HG03378 (cell line): ENCODE results near the gene P2RY14.

Source experiments
- ATAC-seq: cut with Tn5 transposase; IDR thresholded peaks from one replicate; pipeline ENCODE4 v1.9.1; 2021; ENCODE audit warnings: mild to moderate bottlenecking, moderate library complexity; ENCODE audit not compliant: unreplicated experiment

Gene P2RY14

DNA sequence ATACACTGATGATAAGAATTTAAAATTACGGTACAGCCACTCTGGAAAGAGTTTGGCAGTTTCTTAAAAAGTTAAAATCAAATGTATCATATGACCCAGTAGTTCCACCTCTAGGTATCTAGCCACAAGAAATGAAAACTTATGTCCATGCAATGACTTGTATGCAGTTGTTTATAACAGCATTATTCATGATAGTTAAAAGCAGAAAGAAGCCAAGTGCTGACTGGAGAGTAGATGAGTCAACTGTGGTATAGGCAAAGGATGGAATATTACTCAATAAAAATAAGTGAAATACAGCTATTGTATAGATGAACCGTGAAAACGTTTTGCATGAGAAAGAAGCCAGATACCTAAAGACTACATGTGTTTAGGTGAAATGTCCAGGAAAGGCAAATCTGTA is 23.4 kb upstream of the P2RY14 start:
- ATAC-seq: no peak

DNA sequence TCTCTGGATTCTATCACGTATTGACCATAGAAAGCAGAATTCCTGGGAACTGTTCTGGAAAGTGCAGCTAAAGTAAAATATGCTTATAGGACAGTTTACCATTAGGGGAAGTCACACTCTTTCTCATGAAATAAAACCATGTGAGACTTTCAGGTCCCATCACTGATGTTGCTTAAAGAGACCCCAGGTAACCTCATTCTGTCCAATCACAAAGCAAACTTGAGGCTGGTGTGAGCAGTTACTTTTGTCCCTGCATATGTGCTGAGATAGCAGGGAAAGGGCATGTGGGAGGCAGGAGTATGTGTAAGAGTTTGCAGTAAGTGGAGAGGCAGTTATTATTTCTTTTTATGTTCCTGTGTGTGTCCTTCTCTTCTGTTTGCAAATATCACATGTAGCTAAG is 22.2 kb upstream of the P2RY14 start:
- ATAC-seq: no peak

DNA sequence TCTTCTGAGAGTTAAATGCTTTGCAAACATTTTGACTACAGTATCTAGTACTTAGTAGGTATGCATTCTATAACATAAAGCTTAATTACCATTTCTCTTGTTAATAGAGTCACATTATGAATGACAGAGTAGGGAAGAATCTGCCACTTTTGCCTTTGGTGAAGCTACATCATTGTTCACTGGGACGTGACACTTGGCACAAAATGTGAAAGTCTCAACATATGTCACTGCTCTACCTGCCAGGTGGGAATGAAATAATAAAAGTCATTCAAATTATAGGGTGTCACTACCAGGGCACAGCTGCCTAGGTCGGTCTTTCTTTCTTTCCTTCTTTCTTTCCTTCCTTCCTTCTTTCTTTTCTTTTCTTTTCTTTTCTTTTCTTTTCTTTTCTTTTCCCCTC is 20.7 kb upstream of the P2RY14 start:
- no peak for ATAC-seq

DNA sequence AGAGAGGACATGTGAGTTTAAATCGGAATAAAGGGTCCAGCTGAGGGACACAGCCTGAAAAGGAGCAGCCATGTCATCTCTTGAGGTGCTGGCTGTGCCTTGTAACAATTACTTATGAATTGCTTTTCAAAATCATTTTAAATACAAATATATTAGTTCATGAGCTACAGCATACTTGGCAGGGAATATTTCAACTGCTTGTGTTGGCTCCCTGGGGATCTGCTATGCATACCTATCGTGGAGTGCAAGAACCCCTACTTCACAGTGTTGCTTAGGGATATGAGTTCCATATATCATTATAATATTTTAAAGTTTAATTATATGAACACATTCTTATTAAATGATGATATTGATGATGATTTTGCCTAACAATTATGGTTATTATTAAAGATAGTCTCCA is 19.1 kb upstream of the P2RY14 start:
- no peak for ATAC-seq

DNA sequence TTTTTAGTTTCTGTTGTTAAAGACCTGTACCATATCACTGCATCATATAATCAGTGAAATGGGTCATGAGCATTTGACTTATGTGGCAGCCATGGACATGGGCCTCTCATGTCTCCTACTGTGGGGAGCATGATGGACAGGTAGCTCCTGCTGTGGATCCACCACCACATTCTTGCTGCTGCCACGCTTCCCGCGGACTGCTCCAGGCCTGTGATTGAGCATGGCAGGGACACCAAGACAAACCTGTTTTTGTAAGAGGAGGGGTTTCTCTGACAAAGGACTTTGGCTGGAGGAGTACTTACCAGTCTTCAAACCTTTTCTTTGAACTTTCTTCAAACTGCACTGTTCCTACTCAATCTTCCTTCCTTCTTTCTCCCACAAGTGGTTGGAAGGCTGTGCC is 17.9 kb upstream of the P2RY14 start:
- no peak for ATAC-seq

DNA sequence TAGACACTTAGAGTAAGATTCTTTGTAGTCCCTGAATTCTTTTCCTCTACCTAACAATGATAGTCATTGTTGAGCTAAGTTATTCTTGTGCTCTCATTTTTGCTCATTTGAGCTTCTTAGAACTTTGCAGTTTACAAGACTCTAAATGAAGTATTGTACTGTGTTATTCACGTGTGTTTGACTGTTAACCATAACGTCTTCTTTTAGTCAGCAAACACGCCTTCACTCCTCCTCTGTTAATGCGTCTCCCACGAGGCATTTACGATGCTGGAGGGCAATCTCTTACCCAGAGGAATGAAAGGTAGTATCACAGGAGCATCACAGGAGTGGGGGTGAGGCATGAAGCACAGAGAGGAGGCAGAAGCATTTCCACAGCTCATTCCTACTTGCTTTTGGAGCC is 14.8 kb upstream of the P2RY14 start:
- no peak for ATAC-seq

DNA sequence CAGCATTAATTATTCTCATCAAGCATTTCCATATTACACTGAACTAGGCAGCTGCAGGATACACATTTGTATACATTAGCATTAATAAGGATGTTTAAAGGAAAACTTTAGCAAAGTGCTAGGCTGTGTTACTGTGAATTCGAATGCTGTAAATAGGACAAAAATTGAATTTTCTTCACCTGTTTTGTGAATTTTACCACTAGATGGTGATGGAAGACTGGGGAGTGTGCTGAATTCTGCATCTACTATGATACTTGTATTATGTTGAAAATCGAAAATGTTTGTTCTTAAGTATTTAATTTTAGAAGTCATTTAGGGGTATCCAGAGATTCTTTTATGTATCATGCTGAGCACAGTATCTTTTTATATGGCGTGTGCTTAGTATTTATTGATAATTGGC is 12.3 kb upstream of the P2RY14 start:
- no peak for ATAC-seq

DNA sequence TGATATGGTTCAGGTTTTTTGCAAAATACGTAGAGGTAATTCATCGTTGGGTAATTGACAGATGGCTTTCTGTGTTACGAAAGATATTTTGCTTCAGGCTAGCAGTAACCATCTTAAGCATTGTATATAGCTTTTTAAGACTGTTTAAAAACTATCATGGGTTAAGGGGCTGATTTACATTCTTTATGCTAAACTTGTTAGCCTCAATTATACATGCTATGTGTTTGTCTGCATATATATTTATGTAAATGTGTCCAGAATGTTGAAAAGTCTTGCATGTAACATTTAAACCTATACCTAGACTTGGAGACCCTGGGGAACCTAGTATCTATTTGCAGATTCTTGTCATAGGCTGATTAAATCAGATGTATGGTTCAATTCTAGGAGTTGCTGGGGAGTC is 11.1 kb upstream of the P2RY14 start:
- no peak for ATAC-seq

DNA sequence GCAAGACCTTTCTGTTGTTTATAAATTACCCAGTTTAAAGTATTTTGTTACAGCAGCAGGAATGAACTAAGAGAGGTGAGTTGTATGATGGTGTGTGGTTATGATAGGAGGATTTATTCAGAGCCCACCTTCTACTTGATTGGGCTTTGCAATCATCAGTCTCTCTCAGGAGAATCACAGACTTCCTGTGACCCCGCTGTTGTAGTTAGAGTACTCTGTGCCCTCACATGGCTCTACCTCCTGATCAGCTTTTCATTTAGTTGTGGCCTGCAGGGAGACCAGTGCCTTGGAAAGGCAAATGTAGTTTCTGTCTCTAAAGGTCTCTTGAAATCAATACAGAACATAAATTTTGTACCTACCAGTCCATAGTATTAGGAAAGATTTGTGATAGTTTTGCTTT is 7.6 kb upstream of the P2RY14 start:
- ATAC-seq: no peak

DNA sequence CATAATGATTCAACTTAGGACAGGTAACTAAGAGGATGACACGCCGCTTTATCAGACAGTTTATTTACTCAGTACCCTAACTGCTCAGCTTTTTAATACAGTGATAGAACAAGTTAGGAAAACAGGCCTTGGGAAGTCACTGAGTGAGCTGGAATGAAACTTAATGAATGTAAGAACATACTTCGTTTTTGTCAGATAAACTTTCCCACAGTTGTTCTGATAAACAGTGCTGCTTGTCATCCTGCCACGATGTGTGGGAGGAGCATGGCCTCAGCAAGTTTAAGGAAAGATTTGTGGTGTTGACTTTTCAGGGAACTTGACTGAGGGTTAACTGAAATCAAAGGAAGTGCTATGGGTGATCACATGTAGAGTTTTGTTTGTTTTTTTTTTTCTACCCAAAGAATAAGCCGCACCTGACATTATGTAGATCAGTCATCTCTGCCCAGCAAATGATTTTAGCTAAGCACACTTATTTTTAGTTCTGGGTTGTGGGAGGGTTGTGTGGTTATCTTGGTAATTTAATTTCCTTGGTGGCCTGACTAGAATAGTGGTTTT is 5.6 kb upstream of the P2RY14 start:
- ATAC-seq: no peak

DNA sequence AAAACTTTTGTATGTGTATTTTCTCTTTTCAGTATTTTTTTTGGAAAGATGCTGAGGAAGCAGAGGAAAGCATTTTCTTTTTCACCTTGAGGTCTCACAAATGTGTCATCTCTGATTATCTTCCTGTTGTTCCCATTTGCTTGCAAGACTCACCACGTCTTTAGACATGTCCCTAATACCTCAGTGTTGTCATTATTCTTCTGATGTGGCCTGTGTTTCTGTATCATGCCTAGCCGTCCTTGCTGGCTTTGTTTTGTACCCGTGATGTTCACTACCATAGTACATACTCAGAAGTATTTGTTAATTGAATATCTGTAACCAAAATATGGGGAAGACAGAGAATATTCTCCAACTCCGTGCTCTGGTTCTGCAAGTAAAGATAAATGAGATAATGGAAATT is 5.0 kb upstream of the P2RY14 start:
- no peak for ATAC-seq

DNA sequence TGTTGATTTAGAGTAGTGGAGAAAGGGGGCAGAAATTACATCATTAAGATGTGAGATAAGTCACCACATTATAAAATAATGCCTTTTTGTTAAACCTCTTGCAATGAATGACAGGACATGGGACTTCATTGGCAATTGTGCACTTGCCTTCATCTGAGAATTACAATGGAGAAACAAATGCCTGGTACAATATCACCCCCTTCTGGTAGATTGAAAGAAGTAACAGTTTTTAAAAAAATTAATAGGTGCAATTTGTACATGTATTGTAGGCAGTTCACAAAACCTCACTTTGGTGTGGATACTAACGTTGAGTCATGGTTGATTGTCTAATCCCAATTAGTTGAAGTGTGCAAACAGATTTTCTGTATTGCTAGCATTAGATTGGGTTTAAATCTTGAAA is 4.6 kb upstream of the P2RY14 start:
- ATAC-seq: peak; percentile 64

DNA sequence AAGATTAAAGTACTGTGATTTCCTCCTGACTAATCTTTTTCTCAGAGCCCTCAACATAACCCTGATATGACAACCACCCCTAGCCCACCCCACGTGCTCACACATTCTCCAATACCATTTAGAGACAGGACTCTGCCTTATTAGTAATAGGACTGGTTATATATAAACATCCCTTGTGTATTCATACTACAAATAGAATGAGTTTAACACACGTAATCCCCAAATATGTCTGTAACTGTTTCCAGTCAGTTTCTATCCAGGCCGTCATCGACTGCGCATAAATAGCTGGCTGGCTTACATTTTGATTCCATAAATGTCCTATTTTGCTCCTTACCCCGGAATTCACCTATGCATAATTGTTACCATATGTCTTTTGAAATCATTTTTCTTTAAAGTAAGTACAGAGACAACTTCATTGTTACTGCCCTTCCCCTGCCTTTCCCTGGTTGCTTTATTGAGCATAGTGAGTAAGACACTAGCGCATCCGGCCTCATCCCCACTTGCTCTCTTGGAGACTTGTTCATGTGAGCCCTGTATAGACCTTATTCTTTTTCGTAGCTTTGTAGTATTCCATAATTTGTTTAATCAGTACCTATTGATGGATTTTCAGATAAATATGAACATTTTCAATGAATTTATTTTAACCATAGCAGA is 3.5 kb upstream of the P2RY14 start:
- ATAC-seq: no peak

DNA sequence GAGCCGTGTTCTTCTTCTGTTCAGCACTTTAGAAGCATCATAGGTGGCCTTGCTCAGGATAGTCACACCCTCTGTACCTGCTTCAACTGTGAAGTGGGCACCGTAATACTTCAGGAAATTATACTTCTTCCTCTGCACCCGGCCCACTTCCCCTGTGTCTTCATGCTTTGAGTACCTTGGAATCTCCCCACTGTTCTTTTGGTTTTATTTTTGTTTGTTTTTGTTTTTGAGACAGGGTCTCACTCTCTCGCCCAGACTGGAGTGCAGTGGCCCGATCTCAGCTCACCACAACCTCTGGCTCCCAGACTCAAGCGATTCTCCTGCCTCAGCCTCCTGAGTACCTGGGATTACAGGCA is 1.7 kb downstream of the P2RY14 start:
- peak; percentile 45 for ATAC-seq

DNA sequence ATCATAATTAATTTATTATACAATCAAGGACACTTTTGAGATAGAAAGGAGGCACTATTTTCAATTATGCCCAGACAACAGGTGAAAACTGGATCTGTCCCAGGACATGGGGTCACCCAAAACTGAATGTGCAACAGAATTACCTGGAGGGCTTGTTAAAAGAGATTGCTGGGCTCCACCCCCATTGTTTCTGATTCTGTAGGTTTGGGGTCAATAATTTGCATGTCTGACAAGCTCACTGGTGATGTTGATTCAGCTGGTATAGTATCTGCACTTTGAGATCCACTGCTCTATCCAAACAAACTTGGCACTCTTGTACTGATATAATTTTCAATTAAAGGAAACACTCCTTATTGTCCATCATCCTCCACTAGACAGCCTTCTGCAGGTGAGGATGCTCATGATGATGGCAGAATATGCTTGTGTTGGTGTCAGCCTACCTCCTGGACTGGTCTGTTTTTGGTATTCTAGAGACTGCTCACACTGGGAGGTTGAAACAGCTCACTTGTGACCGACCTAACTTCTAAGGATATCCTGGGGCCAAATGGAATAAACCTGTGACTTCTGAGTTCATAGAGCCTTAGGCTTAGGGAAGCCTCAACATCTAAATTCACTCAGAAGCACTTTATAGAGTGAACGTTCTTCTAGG is 2.2 kb downstream of the P2RY14 start:
- ATAC-seq: peak; percentile 7

DNA sequence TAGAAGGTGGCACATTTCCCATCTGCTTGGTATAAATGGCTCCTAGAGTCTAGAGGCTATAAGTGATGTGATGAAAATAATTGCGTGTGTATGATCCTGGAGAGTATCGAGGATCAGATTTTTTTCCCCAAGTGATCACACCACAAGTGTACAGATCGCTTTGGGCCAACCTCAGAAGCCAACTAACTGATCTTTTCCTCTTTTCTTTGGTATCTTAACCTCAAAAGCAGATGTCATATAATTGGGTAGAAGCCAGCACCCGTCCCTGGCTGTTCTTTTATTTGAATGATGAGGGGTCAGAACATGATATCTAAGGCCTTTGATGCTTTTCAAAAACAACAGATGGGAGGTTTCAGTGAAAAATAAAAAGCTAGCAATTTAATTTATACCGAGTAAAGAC is 3.3 kb downstream of the P2RY14 start:
- ATAC-seq: no peak

DNA sequence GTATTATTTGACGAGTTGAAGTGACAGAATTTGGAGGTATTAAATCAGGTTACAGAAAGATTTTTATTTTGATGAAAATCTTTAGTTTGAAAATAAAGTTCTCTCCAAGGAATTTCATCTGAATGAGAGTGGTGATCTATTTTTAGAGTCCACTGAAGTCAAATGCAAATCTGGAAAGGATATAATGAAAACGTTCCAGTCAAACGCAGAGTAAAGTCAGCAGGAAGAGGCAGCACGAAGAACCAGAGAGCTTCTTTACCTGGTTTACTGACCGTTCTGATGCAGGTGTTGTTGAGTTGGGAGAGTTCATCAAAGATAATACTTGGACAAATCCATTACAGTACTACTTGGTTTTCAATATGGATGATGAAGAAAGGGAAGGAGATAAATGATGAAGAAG is 8.7 kb downstream of the P2RY14 start:
- ATAC-seq: no peak

DNA sequence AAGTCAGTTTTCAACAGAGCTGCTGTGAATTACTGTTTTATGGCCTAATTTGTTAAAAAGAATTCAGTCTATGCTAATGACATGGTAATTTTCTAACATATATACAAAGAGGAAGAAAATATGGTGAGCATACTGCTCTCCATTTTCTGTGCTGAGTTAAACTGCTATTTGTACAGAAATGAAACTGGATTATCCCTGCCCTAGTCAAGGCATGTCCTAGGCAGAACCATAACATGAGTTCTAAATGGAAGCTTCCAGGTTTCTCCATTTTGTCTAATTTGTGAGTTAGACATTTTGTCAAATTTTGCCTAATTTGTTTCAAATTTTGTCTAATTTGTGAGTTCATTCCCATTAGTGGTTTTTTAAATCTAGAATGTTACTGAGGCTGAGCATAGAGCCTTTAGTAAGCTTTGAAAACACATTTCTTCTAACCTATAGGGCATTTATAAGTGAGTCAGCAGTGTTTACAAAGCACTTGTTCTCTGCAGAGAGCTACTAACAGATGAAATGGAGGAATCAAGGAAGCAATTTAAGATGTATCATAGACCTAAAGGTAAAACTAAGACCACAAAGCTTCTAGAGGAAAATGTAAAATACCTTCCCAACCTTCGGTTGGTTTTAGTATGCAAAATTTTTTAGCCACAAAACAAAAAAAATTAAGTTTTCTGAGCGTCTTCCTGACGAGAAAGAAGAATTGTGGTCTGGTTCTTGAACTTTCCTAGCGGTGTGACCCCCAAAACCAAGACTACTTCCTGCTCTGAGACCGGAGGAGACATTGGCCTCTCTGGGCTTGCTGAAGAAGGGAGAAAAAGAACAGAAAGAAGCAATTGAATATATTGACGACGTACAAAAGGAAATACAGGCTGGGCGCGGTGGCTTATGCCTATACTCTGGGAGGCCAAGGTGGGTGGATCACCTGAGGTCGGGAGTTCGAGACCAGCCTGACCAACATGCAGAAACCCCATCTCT is 9.8 kb downstream of the P2RY14 start:
- ATAC-seq: peak; percentile 60

DNA sequence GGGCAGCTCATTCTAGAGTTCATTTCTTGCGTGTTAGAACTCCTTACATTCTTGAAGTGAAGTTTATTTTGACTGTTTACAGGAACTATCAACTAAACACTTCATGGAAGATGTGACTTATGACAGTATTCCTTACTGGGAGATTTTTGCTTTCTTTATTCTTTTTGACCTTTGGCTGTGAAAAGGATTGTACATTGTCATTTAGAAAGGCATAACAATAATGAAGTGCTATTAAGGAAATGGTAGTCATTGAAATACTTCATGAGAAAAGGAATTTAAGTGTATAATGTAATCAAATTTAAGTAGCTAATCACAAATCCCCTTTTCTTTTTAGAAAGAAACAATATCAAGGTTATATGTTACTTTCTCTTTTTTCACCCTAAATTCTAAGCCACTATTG is 11.3 kb downstream of the P2RY14 start:
- no peak for ATAC-seq

DNA sequence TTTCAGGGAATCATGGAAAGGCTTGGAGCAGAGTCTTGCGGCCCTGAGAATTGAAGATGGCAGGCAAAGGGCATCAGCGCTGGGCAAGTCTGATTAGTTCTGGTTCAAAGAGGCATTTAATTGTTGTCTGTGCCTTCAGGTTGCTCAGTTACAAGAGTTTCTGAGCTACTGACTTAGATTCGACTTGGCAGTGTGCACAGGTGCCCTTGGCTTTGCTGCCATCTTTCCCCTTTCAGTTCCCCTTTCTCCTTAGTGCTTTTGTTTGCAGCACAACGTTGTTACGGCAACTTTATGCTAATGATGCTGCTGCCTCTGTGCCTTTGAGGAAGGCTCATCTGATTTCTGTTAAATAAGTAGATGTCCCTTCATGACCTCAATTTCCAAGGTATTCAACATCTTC is 12.5 kb downstream of the P2RY14 start:
- ATAC-seq: peak; percentile 98

DNA sequence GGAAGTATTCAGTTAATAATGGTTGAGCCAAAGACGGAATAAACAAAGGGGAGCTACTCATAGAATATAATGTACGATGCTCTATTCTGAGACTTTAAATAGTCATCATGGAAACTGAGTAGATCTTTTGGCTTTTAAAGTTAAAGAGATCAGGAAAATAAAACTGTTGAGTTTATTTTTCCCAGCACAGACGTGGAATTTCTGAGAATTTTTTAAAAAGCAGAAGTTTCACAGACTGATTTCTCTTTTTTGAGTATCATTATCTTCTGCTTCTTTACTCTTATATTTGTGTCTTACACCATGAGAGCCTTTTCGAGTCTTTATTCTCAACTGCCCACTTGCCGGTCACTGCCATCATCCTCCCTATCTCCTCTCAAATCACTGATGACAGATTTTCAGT is 13.2 kb downstream of the P2RY14 start:
- ATAC-seq: no peak

DNA sequence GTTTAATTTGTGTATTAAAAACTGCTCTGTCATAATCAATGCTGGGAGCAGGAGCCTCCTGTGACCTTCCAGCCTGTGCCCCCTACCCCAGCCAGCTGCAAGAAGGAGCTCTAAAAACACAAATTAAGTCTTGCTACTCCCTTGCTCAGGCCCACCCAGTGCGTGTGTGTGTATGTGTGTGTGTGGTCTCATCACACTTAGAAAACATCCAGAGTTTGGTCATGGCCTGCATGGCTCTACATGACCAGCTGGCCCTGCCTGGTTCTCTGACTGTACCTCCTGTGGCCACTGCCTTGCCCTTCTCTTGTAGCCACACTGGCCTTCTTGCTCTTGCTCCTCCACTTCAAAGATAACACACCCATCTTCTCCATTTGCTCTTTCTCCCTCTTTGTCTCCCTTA is 13.7 kb downstream of the P2RY14 start:
- ATAC-seq: no peak
